ENCODE measurements around the gene USP7.

DNA sequence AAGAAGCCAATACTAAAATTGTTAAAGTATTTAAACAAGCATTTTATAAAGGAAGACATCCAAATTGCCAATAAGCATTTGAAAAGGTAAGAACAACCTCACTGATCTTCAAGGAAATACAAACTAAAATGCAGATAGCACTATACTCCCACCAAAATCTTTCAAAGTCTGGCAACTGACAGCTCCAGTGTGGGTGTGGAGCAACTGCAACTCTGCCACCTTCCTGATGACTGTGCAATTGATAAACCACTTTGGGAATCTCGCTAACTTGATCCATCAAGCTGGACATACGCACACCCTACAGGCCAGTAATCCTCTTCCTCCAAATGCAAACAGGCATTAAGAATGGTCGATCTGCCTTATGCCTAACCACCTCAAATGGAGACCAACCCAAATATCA lies 49.6 kb downstream of the USP7 start:
- no peak for TF ChIP-seq POLR2A (IDR thresholded peaks at IDR 0.05; ENCODE audit: low read length)
- TF ChIP-seq GATA1 (IDR thresholded peaks at IDR 0.05; ENCODE audit: low read depth, low read length) = no peak

All from erythroblast (primary cell).